HG03039 (cell line): Measurements from ENCODE around the gene PCSK6.

Source experiments
- ATAC-seq: cut with Tn5 transposase; IDR thresholded peaks from one replicate; pipeline ENCODE4 v1.9.1; 2021; ENCODE audit warnings: mild to moderate bottlenecking, moderate library complexity; ENCODE audit not compliant: unreplicated experiment

PCSK6 gene

GRCh38 chr15:101499863-101500713 is 10.6 kb upstream of the PCSK6 start:
- peak; percentile 50 for ATAC-seq

DNA sequence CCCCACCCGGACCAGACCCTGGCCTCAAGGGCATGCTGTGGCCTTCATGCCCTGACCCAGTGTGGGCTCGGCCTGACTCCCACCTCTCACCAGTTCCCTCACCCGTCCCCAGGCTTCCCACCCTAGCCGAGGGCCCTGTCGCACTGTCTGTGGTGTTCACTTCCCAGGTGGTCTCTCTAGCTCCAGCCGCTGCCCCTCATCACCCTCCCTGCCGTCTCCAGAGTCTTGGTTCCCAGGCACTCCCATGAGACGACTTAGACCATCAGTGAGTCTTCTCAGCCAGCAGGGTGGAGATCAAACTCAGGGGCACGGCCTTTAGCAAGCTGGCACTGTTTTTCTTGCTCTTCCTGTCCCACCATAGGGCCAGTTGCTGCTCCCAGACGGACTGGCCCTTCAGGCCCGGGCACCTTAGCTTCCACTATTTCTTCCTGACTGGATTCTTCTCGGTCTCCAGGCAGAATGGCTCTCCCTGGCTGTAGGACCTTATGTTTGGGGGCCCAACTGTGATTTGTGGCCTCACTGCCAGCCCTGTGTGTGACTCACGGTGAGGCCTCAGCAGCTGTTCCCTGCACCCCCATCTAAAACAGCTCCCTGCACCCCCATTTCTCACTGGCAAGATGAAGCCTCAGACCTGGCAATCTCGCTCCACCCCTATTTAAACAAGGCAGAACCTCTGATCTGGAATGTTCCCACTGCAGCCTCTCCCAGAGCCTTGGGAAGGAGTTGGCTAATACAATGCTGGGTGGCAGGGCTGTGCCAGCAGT is 9.4 kb upstream of the PCSK6 start:
- ATAC-seq: no peak

DNA sequence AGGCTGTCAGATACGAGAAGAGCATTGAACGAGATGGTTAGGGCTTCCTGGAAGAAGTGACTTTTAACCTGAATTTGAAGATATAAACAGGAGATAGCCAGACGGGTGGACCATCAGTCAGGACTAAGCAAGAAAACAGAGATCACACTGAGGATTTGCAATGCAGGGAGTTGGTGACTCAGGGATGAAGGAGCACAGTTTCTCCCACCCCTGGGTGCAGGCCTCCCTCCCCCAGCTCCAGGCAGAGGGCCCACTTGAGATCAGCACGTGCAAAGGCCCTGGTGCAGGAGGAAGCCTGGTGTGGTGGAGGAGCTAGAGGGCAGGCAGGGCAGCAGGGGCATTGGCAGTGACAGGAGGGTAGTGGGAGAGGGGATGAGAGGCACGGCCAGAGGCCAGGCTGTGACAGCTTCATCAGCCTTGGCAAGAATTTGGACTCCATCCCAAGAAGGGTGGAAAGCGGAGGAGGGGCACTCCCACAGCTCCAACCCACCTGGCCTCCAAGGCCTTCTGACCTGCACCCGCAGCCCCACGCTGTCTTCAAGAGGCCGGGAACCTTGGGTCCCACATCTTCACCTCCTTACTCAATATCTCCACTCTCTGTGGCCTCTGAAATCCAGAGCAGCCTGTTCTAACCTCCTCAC is 8.7 kb upstream of the PCSK6 start:
- no peak for ATAC-seq

DNA sequence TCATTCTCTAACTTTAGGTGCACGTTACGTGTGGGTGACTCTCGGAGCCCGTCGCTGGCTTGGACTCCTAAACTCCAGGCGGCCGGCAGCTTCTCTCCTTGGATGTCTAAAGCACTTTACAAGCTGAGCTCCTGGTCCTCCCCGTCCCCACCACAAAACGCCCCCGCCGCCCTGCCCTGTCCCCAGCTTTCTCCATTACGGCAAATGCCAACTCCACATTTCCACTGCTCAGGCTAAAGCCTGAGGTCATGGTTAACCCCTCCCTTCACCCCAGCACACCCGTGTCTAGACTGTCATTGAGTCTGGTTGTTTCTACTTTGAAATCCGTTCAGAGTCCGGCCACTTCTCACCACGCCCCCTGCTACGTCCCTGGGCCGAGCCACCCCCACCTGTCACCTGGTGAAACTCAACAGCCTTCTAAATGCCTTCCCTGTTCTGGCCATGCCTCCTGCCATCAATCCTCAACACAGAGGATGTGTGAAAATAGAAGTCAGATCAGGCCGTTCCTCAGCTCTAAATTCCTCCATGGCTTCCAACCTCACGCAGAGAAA is 8.1 kb upstream of the PCSK6 start:
- ATAC-seq: no peak

- no peak for ATAC-seq
Measured at GRCh38 chr15:101497017-101497416, 7.5 kb upstream of the PCSK6 start.

GRCh38 chr15:101496198-101496986 is 6.9 kb upstream of the PCSK6 start:
- no peak for ATAC-seq

DNA sequence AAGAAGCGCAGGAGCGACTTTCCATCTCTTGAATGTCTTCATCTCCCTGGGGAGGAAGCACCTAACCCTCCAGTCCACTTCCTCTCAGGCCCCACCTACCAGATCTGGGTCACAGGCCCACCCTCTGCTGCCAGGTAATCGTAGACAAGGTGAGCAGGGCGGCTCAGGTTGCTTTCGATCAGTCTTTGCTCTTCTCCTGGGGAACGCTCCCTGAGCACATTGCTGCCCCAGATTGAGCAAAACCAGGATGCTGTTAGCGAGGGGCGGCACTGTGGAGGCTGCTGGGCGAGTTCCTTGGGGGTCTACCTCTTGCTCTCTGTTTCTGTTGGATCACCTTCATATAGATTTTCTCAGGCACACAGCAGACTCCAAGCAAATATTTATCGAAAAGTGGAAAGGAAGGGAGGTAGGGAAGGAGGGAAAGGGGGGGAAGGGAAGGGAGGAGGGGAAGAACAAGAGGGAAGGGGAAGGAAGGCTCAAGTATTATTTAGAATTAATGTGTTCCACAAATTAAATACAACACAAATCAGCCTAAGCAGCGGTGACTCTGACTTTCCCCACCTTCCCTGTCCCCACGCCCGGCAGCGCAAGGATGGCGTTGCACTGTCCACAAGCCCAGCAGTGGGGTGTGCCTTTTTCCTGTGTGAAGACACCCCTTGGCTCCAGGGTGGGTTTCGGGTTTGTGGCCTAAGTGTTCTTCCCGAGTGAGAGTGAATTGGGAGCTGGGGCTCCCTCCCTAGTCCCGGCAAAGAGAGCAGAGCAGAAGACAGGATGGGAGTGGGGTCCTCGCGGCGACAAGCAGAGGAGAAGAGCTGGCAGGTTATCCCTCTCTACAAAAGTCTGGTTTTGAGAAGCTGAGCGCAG is 6.1 kb upstream of the PCSK6 start:
- ATAC-seq: no peak

- ATAC-seq: no peak
Measured at GRCh38 chr15:101494251-101494796, 4.8 kb upstream of the PCSK6 start.

DNA sequence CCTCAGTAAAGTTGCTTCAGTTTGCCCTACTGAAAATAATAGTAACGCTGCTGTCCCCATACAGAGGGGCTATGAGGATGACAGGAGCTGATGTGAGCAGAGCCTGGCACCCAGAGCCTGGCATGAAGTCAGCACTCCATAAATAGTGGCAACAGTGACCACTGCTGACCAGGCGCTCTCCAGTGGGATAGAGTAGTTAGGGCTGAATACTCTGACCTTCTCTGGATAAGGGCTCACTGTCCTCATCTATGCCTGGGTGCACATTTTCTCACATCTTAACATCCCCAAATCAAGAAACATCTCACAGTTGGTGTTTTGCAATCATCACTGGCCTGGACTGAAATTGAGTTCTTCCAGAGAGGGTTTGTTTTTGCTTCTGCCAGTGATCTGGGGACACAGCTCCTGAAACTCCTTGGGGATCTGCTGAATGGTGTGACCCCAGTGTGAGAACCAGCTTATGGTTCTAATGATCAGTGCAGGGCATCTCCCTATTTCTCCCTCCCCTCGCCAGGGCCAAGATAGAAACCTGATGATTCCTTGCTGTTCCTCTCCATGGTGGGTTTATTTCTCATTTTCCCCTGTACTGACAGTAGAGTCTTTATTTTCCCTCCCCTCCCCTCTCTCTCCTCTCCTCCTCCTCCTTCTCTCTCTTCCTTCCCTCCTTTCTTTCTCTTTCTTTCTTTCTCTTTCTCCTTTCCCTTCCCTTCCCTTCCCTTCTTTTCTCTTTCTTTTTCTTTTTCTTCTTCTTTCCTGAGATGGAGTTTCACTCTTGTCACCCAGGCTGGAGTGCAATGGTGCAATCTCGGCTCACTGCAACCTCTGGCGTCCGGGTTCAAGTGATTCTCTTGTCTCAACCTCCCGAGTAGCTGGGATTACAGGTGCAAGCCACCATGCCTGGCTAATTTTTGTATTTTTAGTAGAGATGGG is 3.5 kb upstream of the PCSK6 start:
- ATAC-seq: no peak

- no peak for ATAC-seq
Measured at GRCh38 chr15:101491734-101492640, 2.5 kb upstream of the PCSK6 start.

GRCh38 chr15:101490922-101491733 is 1.6 kb upstream of the PCSK6 start:
- ATAC-seq: no peak

DNA sequence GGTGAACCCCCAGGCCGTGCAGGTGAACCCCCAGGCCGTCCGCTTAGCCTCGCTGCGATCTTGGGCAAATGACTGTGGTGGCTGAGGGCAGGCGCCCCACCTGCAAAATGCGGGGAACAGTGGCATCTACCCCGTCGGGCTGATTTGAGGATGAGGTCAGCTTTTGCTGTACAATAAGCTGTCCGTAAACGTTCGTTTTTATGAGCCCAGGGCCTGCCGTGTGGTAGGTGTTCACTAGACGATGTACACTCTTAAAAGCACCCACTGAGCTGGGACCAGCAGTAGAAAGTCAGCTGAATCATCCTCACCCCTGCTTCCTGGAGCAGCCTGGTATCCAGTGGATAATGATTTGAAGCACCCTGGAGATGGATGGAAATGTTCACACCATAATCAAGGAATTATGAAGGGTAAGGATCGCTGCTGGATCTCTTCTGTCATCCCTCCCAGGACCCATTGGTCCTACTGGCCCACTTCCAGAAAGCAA is 943 bp upstream of the PCSK6 start:
- no peak for ATAC-seq

GRCh38 chr15:101489237-101489598 is 289 bp downstream of the PCSK6 start:
- ATAC-seq: no peak

DNA sequence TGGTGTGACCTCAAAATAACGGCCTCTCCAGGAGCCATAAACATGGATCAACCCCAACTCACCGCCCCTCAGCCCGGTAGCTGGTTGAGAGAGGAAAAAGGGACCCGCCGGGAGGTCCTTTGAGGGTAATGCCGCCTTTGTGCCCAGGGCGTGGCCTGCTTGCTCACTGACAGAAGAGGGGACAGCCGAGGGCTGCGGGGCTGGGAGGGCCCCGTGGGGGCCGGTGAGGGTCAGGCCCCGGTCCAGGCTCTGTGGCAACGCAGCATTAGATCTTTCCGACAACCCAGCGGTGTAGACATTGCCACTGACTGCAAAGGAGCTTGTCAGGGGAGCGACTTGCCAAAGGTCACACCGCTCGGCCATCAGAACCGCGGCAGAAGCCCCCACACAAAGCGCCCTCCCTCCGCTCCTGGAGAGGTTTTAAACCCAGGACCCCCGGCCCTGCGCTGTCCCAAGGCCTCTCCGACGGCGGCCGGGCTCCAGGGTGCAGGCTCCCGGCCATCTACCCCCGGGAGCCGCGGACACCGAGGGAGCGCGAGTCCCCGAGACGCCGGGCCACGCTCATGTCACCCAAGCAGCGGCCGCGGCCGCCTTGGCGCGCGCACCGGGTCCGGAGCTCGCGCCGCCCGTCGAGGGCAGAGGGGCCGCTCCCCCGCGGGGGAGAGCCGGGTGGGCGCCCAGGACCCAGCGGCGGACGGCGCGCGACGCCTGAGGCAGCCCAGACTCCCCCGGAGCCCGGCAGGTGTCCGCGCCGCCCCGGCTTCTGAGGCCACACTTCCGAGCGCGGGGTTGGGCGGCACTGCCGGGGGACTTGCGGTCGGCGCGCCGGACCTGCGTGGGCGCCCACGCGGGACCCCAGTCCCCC is 975 bp downstream of the PCSK6 start:
- ATAC-seq: no peak

GRCh38 chr15:101486696-101487459 is 2.6 kb downstream of the PCSK6 start:
- ATAC-seq: no peak
